HepG2 (cell line): ENCODE results near the gene EEF2. TPM values are rescaled to one million over a fixed set of nuclear protein-coding genes. Genes with fewer than 3 reads are reported as not detected.

ENCODE experiments used
- microRNA counts: library from miRNA; unstranded; fragments of <30 nt; microRNA quantifications from one replicate; lab custom pipeline; 2015
- microRNA-seq: library from miRNA; unstranded; fragments of <30 nt; microRNA quantifications from one replicate; pipeline ENCODE4, GENCODE V29; 2020
- polyA plus RNA-seq, 8 experiments: library from polyadenylated mRNA; depleted of rRNA in 3 of 8; stranded (reverse) in 7 of 8; unstranded in 1 of 8; fragments of >200 nt; fragmentation: Illumina TruSeq in 4 of 8; extraction: Trizol in 4 of 8; gene quantifications; 2 replicates each; pipeline versions ENCODE4 v1.2.1 to v1.2.3, GENCODE V29; 2011 to 2016; ENCODE audit warnings: low read depth in 4 of 8, missing spikeins in 1 of 8, mixed read lengths in 1 of 8; ENCODE audit not compliant: insufficient read depth in 1 of 8
- small RNA-seq, 3 experiments: library from RNA; depleted of rRNA; stranded (forward); fragments of <200 nt; gene quantifications; one replicate each; pipeline ENCODE3, GENCODE V24; 2012; ENCODE audit warnings: low read depth in 2 of 3, low replicate concordance in 1 of 3; ENCODE audit not compliant: insufficient read length in 3 of 3, insufficient read depth in 2 of 3
- total RNA-seq, 5 experiments: library from RNA; depleted of rRNA; stranded (reverse); fragments of >200 nt; fragmentation: Illumina TruSeq; extraction: Trizol; gene quantifications; 2 replicates each; pipeline ENCODE4 v1.2.3, GENCODE V29; 2016; ENCODE audit warnings: low read depth in 1 of 5

EEF2 gene
- total and polyA plus RNA-seq, 2 of the 13 experiments (the other 11 are each of a cell fraction or from before 2014, with no cell fraction given) = 1,441 to 1,777 TPM

MicroRNA genes within 50 kb of the gene (microRNA counts, 767-probe panel; counts per million panel counts)
- not detected for microRNA hsa-miR-637 (lab: Ali Mortazavi, UCI)

Small RNAs within 50 kb of the gene (microRNA-seq; reads per million reads assigned to microRNA genes)
- gene MIR637 = not detected

Small RNAs within 50 kb of the gene (small RNA-seq; reads per million reads assigned to genes)
- 383 to 9,629 (median 6,208) reads per million in 3 experiments for gene SNORD37

Other genes starting within 250 kb of the EEF2 start
- 12.9 and 14.3 TPM in 2 replicates for gene APBA3, start 223.8 kb downstream of the EEF2 start, total RNA-seq (2016; rRNA removed; fragmentation: Illumina TruSeq; extraction: Trizol)
- gene APBA3, start 223.8 kb downstream of the EEF2 start, polyA plus RNA-seq (2011; rRNA removed) = 14.2 and 18.7 TPM in 2 replicates
- 66.9 and 85.6 TPM in 2 replicates for gene MRPL54, start 222.8 kb downstream of the EEF2 start, total RNA-seq (2016; rRNA removed; fragmentation: Illumina TruSeq; extraction: Trizol)
- gene MRPL54, start 222.8 kb downstream of the EEF2 start, polyA plus RNA-seq (2011; rRNA removed) = 36.8 and 37.2 TPM in 2 replicates
- gene RAX2, start 213.2 kb downstream of the EEF2 start, total RNA-seq (2016; rRNA removed; fragmentation: Illumina TruSeq; extraction: Trizol) = not detected in 2 replicates
- gene RAX2, start 213.2 kb downstream of the EEF2 start, polyA plus RNA-seq (2011; rRNA removed) = not detected in 2 replicates
- gene MATK, start 199.1 kb downstream of the EEF2 start, total RNA-seq (2016; rRNA removed; fragmentation: Illumina TruSeq; extraction: Trizol) = not detected in 2 replicates
- gene MATK, start 199.1 kb downstream of the EEF2 start, polyA plus RNA-seq (2011; rRNA removed) = 0.09 TPM in 2 replicates
- 0.69 and 1.00 TPM in 2 replicates for gene ZFR2, start 116.4 kb downstream of the EEF2 start, total RNA-seq (2016; rRNA removed; fragmentation: Illumina TruSeq; extraction: Trizol)
- 0.37 and 0.50 TPM in 2 replicates for gene ZFR2, start 116.4 kb downstream of the EEF2 start, polyA plus RNA-seq (2011; rRNA removed)
- not detected in 2 replicates for gene ATCAY, start 104.8 kb downstream of the EEF2 start, total RNA-seq (2016; rRNA removed; fragmentation: Illumina TruSeq; extraction: Trizol)
- gene ATCAY, start 104.8 kb downstream of the EEF2 start, polyA plus RNA-seq (2011; rRNA removed) = not detected in 2 replicates
- gene NMRK2, start 52.4 kb downstream of the EEF2 start, total RNA-seq (2016; rRNA removed; fragmentation: Illumina TruSeq; extraction: Trizol) = not detected in 2 replicates
- gene NMRK2, start 52.4 kb downstream of the EEF2 start, polyA plus RNA-seq (2011; rRNA removed) = not detected in 2 replicates
- gene DAPK3, start 14.4 kb downstream of the EEF2 start, total RNA-seq (2016; rRNA removed; fragmentation: Illumina TruSeq; extraction: Trizol) = 22.0 and 30.5 TPM in 2 replicates
- 37.3 and 51.9 TPM in 2 replicates for gene DAPK3, start 14.4 kb downstream of the EEF2 start, polyA plus RNA-seq (2011; rRNA removed)
- gene PIAS4, start 22.3 kb upstream of the EEF2 start, total RNA-seq (2016; rRNA removed; fragmentation: Illumina TruSeq; extraction: Trizol) = 20.1 and 22.4 TPM in 2 replicates
- 8.7 and 9.0 TPM in 2 replicates for gene PIAS4, start 22.3 kb upstream of the EEF2 start, polyA plus RNA-seq (2011; rRNA removed)
- gene ZBTB7A, start 81.4 kb upstream of the EEF2 start, total RNA-seq (2016; rRNA removed; fragmentation: Illumina TruSeq; extraction: Trizol) = 3.5 and 3.6 TPM in 2 replicates
- 4.0 and 5.5 TPM in 2 replicates for gene ZBTB7A, start 81.4 kb upstream of the EEF2 start, polyA plus RNA-seq (2011; rRNA removed)
- 72.2 and 80.9 TPM in 2 replicates for gene MAP2K2, start 138.7 kb upstream of the EEF2 start, total RNA-seq (2016; rRNA removed; fragmentation: Illumina TruSeq; extraction: Trizol)
- gene MAP2K2, start 138.7 kb upstream of the EEF2 start, polyA plus RNA-seq (2011; rRNA removed) = 70.3 and 88.1 TPM in 2 replicates
- gene CREB3L3, start 168.2 kb upstream of the EEF2 start, total RNA-seq (2016; rRNA removed; fragmentation: Illumina TruSeq; extraction: Trizol) = 3.8 and 4.5 TPM in 2 replicates
- gene CREB3L3, start 168.2 kb upstream of the EEF2 start, polyA plus RNA-seq (2011; rRNA removed) = 3.8 and 7.0 TPM in 2 replicates
- gene SIRT6, start 197.1 kb upstream of the EEF2 start, total RNA-seq (2016; rRNA removed; fragmentation: Illumina TruSeq; extraction: Trizol) = 8.6 and 11.0 TPM in 2 replicates
- gene SIRT6, start 197.1 kb upstream of the EEF2 start, polyA plus RNA-seq (2011; rRNA removed) = 18.4 and 20.7 TPM in 2 replicates
- 0.13 TPM in 1 of 2 replicates, not detected in the other for gene ANKRD24, start 197.2 kb upstream of the EEF2 start, total RNA-seq (2016; rRNA removed; fragmentation: Illumina TruSeq; extraction: Trizol)
- 0.17 and 0.24 TPM in 2 replicates for gene ANKRD24, start 197.2 kb upstream of the EEF2 start, polyA plus RNA-seq (2011; rRNA removed)
- not detected in 2 replicates for gene EBI3, start 244.1 kb upstream of the EEF2 start, total RNA-seq (2016; rRNA removed; fragmentation: Illumina TruSeq; extraction: Trizol)
- 3.4 and 8.3 TPM in 2 replicates for gene EBI3, start 244.1 kb upstream of the EEF2 start, polyA plus RNA-seq (2011; rRNA removed)